Epithelial cell of esophagus (primary cell): ENCODE measurements around the gene RAF1.

Experiments
- DNase-seq: peaks from one replicate; pipeline ENCODE4 v3.0.0; 2010; ENCODE audit warnings: low read depth
- H3K4me3 ChIP-seq: 2 replicates; pipeline ENCODE4 v1.5.1; 2011; ENCODE audit warnings: mild to moderate bottlenecking, low read length, control low read depth
- TF ChIP-seq, protein P1 (sequence below): IDR thresholded peaks from 2 replicates; pipeline ENCODE4 v1.5.1; 2011; ENCODE audit warnings: low read depth, mild to moderate bottlenecking, low read length, control low read depth, inconsistent platforms; ENCODE audit not compliant: insufficient read depth; ENCODE audit errors: missing control alignments

Gene RAF1

DNA sequence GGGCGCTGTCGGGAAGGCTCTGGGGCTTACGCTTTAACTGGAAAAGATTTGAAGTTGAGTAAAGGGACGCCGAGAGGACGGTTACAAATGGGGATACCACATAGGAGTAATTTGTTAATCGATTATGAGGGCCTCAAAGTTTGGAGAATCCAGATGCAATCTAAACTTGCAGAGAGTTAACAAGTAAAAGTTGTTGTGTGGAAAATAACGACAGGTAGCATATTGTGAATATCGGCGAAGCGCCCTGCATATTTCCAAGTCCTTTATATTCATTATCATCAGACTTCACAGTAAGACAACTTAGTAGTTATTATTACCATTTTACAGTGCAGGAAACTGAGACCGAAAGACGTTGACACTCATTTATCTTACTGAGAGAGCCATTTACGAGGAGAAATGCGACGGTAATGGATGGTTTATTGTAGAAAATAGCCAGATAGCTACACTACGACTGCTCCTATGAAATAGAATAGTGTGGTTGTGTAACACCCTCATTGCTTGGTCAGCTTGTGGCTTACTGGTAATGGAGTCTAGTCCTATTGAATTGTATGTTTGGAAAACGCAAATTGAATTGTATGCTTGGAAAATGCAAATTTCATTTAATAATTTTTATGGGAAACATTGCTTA lies 106.3 kb downstream of the RAF1 start:
- peak overlapping the region; percentile 89 for H3K4me3 ChIP-seq
- peak; percentile 63 for DNase-seq
- TF ChIP-seq, protein P1, sequence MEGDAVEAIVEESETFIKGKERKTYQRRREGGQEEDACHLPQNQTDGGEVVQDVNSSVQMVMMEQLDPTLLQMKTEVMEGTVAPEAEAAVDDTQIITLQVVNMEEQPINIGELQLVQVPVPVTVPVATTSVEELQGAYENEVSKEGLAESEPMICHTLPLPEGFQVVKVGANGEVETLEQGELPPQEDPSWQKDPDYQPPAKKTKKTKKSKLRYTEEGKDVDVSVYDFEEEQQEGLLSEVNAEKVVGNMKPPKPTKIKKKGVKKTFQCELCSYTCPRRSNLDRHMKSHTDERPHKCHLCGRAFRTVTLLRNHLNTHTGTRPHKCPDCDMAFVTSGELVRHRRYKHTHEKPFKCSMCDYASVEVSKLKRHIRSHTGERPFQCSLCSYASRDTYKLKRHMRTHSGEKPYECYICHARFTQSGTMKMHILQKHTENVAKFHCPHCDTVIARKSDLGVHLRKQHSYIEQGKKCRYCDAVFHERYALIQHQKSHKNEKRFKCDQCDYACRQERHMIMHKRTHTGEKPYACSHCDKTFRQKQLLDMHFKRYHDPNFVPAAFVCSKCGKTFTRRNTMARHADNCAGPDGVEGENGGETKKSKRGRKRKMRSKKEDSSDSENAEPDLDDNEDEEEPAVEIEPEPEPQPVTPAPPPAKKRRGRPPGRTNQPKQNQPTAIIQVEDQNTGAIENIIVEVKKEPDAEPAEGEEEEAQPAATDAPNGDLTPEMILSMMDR = no peak

DNA sequence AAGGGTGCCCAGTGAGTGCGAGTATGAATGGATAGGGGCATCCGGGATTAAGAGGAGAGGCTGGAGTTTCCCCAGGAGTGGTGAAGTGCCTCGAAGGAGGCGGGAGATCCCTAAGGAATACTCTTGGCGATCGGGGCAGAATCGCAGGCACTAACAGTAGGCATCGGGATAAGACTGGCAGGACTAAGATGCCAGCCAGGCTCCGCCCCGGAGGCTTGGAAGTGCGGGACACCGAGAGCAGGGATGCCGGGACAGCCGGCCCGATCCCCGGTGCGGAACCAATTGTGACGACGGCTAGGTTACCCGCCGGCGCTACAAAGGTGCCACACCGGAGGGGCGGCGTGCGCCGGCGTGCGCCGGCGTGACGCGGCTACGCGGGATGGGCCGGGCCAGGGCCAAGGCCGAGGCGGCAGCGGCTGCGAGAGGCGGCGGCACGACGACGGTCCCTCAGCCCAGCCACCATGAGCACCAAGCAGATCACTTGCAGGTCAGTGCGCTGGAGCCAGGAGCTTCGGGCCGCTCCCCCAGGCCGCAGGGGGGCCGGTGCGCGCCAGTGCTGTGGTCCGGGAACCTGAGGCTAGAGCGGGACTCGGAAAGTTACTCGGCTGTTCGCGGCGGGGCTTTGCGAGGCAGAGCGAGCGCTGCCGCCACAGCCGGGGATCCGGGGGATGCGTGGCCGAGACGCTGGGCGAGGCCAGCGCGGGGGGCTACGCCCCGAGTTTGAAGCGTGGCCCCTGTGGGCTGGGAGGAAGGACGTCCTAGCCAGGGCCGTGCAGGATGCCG lies 107.0 kb downstream of the RAF1 start, which contains the start of gene MKRN2:
Gene MKRN2 (plus strand): TSS at position 398 of the 783 bp plus-strand sequence. CDS start 64 bp downstream, at position 462.
- peak within 1 kb of the TSS; percentile 89 for H3K4me3 ChIP-seq
- TF ChIP-seq, protein P1 = no peak
- DNase-seq = peak; percentile 90

DNA sequence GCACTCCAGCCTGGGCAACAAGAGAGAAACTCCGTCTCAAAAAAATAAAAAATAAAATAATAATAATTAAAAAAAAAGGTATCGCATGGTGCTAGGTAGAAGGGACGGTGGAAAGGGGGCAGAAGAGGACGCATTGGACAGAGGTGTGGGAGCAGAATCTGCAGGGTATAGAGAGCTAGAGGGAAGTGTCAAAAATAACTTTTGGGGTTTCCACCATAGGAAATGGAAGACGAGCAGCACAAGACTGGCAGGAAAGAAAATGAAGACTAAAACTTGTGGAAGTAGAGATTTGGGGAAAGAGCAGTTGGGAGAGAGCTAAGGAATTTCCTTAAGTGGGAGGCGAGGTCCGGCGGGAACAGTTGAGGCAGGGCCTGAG lies 107.6 kb downstream of the RAF1 start:
- DNase-seq = no peak
- TF ChIP-seq, protein P1 = no peak

DNA sequence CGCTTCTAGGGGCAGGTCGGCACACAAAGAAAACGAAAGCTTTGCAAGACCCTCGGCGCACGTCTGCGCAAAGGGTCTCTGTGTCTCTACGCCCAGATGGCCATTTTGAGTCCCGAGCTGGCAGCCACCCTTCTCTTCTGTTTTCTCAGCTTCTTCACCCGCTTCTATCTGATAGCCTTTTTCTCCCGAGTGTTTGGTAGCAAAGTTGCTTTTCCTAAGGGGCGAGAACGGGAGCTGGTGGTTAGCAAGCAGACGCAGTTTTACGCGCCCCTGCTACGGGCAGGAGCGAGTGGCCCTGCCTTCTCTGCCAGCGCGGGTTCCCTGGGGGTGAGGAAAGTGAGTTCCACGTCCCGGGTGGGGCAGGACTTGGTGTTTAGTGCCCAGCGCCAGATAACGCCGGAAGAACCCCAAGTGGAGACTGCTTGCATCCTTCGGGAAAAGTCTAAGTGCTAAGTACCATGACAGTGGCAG lies 110.0 kb downstream of the RAF1 start:
- DNase-seq = peak; percentile 32
- TF ChIP-seq, protein P1 = no peak
- H3K4me3 ChIP-seq = peak overlapping the region; percentile 48

More for the DNA sequence above, 107.6 kb downstream of the RAF1 start:
- H3K4me3 ChIP-seq = peak overlapping the region; percentile 65

DNA sequence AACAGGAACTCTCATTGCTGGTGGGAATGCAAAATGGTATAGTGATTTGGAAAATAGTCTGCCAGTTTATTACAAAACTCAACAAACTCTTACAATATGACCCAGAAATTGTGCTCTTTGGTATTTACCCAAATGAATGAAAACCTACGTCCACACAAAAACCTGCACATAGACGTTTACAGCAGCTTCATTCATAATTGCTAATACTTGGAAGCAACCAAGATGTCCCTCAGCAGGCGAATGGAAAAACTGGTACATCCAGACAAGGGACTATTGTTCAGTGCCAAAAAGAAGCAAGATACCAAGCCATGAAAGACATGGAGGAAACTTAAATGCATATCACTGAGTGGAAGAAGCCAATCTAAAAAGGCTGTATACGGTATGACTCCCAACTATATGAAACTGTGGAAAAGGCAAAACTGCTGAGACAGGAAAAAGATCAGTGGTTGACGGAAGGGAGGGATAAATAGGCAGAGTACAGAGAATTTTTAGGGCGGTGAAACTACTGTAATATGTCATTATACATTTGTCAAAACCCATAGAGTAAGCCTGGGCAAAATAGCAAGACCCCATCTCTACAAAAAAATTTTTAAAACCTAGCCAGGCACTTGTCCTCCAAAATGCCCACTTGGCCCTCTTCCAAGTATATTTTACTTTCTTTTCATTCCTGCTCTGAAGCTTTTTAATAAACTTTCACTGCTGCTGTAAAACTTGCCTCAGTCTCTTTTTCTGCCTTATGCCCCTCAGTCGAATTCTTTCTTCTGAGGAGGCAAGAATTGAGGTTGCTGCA lies 113.8 kb downstream of the RAF1 start:
- no peak for DNase-seq
- no peak overlapping the region for H3K4me3 ChIP-seq
- TF ChIP-seq, protein P1 = no peak

DNA sequence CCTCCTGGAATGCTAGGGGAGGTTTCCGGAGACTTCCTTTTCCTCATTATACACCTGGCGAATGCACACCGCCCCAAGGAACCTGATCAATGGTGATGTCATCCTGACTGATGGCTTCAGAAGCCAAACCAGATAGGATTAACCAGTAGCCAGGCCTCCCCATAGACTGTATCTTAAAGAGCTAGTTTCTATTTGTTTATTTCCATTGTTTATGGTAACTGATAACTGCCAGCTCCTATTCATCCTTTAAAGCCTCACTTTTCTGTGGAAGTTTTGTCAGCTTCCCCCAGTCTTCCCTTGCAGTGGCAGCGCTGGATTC lies 118.5 kb downstream of the RAF1 start, which contains the start of gene MKRN2OS:
Gene MKRN2OS (minus strand): TSS at position 27 of the 319 bp plus-strand sequence. CDS start 35 bp downstream, outside the sequence.
- TF ChIP-seq, protein P1 = no peak
- H3K4me3 ChIP-seq = peak within 1 kb of the TSS; percentile 64
- peak; percentile 95 for DNase-seq
